Measurements from ENCODE around the gene JMJD1C. TPM values are rescaled to one million over a fixed set of nuclear protein-coding genes. Genes with fewer than 3 reads are reported as not detected.
"Not testable (repeated sequence)": the region's sequence is repeated elsewhere in the genome, so short reads cannot be mapped to it uniquely, and the experiment has no call there.

JMJD1C gene
- total RNA-seq, 1 experiment from 2014 or later: 180 TPM

- TF ChIP-seq NFATC4 (CRISPR knock-in tag; IDR thresholded peaks at IDR 0.05) (no peak), RORB (CRISPR knock-in tag; IDR thresholded peaks at IDR 0.05) (no peak), ATF3 (CRISPR knock-in tag; conservative IDR thresholded peaks at IDR 0.05) (no peak), FOXJ3 (CRISPR knock-in tag; IDR thresholded peaks at IDR 0.05; ENCODE audit: borderline replicate concordance) (no peak), GABPB1 (CRISPR knock-in tag; IDR thresholded peaks at IDR 0.05) (no peak)
- ChIA-PET POLR2A (no interaction called here), CTCF (no interaction called here)
- H3K27me3 Mint-ChIP-seq (ENCODE audit: low read depth): no peaks in the 10 kb centered on the region
- ATAC-seq: no peak
- no peak for DNase-seq (ENCODE audit: low spot score)
- H3K4me1 Mint-ChIP-seq: 0 out of 2 replicates have a peak, but pooled peaks cover 4% of the 10 kb centered on the region
- H3K36me3 Mint-ChIP-seq: peaks cover 19% of the 10 kb centered on the region
- no peaks in the 10 kb centered on the region for H3K9me3 Mint-ChIP-seq
- H3K4me3 Mint-ChIP-seq: no peak overlapping the region
- no peak overlapping the region for H3K27ac Mint-ChIP-seq
These were observed 310.3 kb downstream of the JMJD1C start for GRCh38 chr10:63155388-63156020.

- H3K9me3 Mint-ChIP-seq: no peaks in the 10 kb centered on the region
- H3K4me1 Mint-ChIP-seq: 0 out of 2 replicates have a peak, but pooled peaks cover 4% of the 10 kb centered on the region
- H3K4me3 Mint-ChIP-seq: no peak overlapping the region
- peaks cover 19% of the 10 kb centered on the region for H3K36me3 Mint-ChIP-seq
- H3K27ac Mint-ChIP-seq: no peak overlapping the region
- POLR2A ChIA-PET: no interaction called here
- CTCF ChIA-PET: no interaction called here
- no peak for TF ChIP-seq NR2C2 (CRISPR knock-in tag; IDR thresholded peaks at IDR 0.05)
- TF ChIP-seq MXD4 (CRISPR knock-in tag; IDR thresholded peaks at IDR 0.05; ENCODE audit: borderline replicate concordance): no peak
- TF ChIP-seq AR (CRISPR knock-in tag; IDR thresholded peaks at IDR 0.05): no peak
- TF ChIP-seq ZNF232 (CRISPR knock-in tag; IDR thresholded peaks at IDR 0.05): no peak
- TF ChIP-seq EMX1 (CRISPR knock-in tag; IDR thresholded peaks at IDR 0.05): no peak
- TF ChIP-seq GRHL2 (CRISPR knock-in tag; IDR thresholded peaks at IDR 0.05; ENCODE audit: insufficient replicate concordance, severe bottlenecking): no peak
- no peak for TF ChIP-seq NR3C1 (CRISPR knock-in tag; conservative IDR thresholded peaks at IDR 0.05; ENCODE audit: low read depth)
- TF ChIP-seq ZNF263 (CRISPR knock-in tag; IDR thresholded peaks at IDR 0.05; ENCODE audit: low read depth): no peak
- TF ChIP-seq ZNF671 (CRISPR knock-in tag; IDR thresholded peaks at IDR 0.05): no peak
- no peak for TF ChIP-seq ATF1 (CRISPR knock-in tag; IDR thresholded peaks at IDR 0.05)
- DNase-seq (ENCODE audit: low spot score) (no peak), ATAC-seq (no peak)
- no peaks in the 10 kb centered on the region for H3K27me3 Mint-ChIP-seq (ENCODE audit: low read depth)
These were observed 311.0 kb downstream of the JMJD1C start for GRCh38 chr10:63154546-63155387.

- H3K27me3 Mint-ChIP-seq (ENCODE audit: low read depth); CTCF ChIA-PET: not testable (repeated sequence)
- H3K36me3 Mint-ChIP-seq: peaks cover 21% of the 10 kb centered on the region
These were observed 311.8 kb downstream of the JMJD1C start for GRCh38 chr10:63153868-63154545.

GRCh38 chr10:63150745-63151144 is 315.0 kb downstream of the JMJD1C start:
- DNase-seq (ENCODE audit: low spot score) (no peak), ATAC-seq (no peak)
- Mint-ChIP-seq H3K4me1 (peaks cover 10% of the 10 kb centered on the region), H3K27ac (no peak overlapping the region), H3K4me3 (no peak overlapping the region), H3K27me3 (ENCODE audit: low read depth) (no peaks in the 10 kb centered on the region), H3K9me3 (no peaks in the 10 kb centered on the region), H3K36me3 (peaks cover 32% of the 10 kb centered on the region)
- CTCF ChIA-PET: no interaction called here
- POLR2A ChIA-PET: no interaction called here
- no peak for TF ChIP-seq ZSCAN18 (CRISPR knock-in tag; IDR thresholded peaks at IDR 0.05)
- TF ChIP-seq ARID4B (CRISPR knock-in tag; IDR thresholded peaks at IDR 0.05; ENCODE audit: borderline replicate concordance): no peak
- no peak for TF ChIP-seq JAZF1 (CRISPR knock-in tag; IDR thresholded peaks at IDR 0.05)
- TF ChIP-seq ZNF423 (CRISPR knock-in tag; IDR thresholded peaks at IDR 0.05): no peak
- no peak for TF ChIP-seq ETV6 (CRISPR knock-in tag; IDR thresholded peaks at IDR 0.05)

More at GRCh38 chr10:63153868-63154545, 311.8 kb downstream of the JMJD1C start:
- POLR2A ChIA-PET; H3K4me3 Mint-ChIP-seq; H3K27ac Mint-ChIP-seq; DNase-seq (ENCODE audit: low spot score); H3K9me3 Mint-ChIP-seq; H3K4me1 Mint-ChIP-seq; ATAC-seq: not testable (repeated sequence)
